SK-N-MC (cell line): ENCODE results near the gene FARP2.

Experiments used
- DNase-seq: peaks from one replicate; pipeline ENCODE4 v3.0.0-alpha.2; 2011; ENCODE audit warnings: low read depth, low spot score
- H3K27ac ChIP-seq: fragments of 200-600 bp; sonication (generic); 2 replicates; pipeline ENCODE4 v1.5.1; 2016; ENCODE audit warnings: mixed run types
- H3K36me3 ChIP-seq: fragments of 200-600 bp; sonication (generic); 2 replicates; pipeline ENCODE4 v1.6.1; 2017; ENCODE audit warnings: antibody characterized with exemption, low read length, mixed read lengths; ENCODE audit not compliant: insufficient read depth
- H3K4me3 ChIP-seq: fragments of 200-600 bp; sonication (generic); 2 replicates; pipeline ENCODE4 v1.5.1; 2016
- H3K9ac ChIP-seq: fragments of 200-600 bp; sonication (generic); 2 replicates; pipeline ENCODE4 v1.8.0; 2017; ENCODE audit warnings: mixed run types, mixed read lengths; ENCODE audit not compliant: insufficient read length
- H3K9me3 ChIP-seq: fragments of 200-600 bp; sonication (generic); 2 replicates; pipeline ENCODE4 v1.6.1; 2017; ENCODE audit warnings: low read depth, mild to moderate bottlenecking, antibody characterized with exemption, low read length, moderate library complexity, mixed read lengths
- EZH2 ChIP-seq: fragments of 200-600 bp; sonication (generic); IDR thresholded peaks from one replicate; pipeline ENCODE4 v1.6.1; 2017; ENCODE audit warnings: antibody characterized with exemption
- FOXP2 ChIP-seq: optimal IDR thresholded peaks from 2 replicates; pipeline ENCODE3; 2011; ENCODE audit warnings: mild to moderate bottlenecking, moderate library complexity; ENCODE audit not compliant: insufficient read depth; ENCODE audit errors: extremely low read length, control extremely low read depth
- POLR2AphosphoS5 ChIP-seq: IDR thresholded peaks from 2 replicates; pipeline ENCODE4 v1.6.1; 2012; ENCODE audit warnings: mild to moderate bottlenecking, low read depth, low read length, borderline replicate concordance

Gene FARP2

DNA sequence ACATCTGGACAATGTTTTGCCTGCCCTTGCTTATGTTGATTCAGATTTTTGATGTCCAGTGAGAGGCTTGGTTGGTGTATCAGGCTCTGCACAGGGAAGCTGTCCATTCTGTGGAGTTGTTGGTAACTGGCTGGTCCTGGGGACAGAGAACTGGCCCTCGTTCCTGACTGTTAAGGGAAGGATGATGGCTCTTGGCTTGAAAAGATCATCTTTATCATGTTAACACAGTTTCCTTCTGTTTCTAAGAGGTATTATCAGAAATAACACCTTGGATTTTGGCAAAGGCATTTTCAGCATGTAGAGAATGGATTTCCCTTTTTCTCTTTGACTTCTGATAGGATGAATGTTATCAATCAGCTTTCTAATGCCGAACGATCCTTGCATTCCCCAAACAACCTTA, 133.0 kb downstream of the FARP2 start:
- no peak for DNase-seq
- H3K27ac ChIP-seq: no peak overlapping the region
- H3K9ac ChIP-seq: no peak overlapping the region
- TF ChIP-seq FOXP2: no peak
- no peak for TF ChIP-seq POLR2AphosphoS5
- no peak for TF ChIP-seq EZH2
- H3K9me3 ChIP-seq: no peaks in the 10 kb centered on the region
- H3K36me3 ChIP-seq: no peaks in the 10 kb centered on the region; the same call in 1 of the 2 replicates
- H3K4me3 ChIP-seq: no peak overlapping the region

DNA sequence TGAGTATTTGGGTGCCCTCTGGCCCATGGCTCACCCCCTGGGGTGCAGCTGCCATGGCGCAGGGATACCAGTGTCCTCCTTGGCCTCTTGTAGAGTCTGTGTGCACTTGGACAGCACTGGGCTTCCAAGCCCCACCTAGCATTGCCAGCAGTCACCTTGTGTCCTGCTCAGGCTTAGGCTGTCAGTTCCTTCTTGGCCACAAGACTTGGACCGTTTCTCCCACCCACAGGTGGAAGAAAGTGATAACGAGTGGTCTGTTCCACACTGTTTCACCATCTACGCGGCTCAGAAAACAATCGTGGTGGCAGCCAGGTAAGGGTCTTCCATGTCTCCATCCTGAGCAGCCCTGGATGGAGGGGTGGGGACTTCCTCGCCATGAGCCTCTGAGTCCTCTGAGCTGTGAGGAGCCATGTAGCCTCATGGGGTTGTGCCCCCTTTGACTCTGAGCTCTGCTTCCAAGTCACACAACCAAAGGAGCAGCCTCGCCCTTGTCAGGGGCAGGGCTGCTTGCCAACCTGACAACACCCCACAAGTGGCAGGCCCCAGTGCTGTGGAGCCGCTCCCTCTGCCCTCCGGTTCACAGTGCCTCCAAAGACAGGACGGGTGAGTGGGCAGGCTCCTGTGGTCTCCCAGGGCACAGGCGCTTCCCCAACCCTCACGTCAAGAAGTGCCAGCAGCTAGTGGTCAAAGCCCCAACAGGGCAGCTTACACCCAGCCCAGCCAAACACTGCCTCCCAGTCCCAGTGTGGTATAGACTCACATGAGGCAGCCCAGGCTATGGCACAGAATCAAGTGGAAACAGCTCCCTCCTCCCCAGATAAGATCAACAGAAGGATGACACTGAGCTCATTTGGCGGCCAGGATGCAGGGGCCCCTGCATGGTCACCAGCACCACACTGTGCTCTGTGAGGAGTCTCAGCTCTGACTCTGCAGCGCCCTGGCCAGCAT, 133.9 kb downstream of the FARP2 start:
- no peak for DNase-seq
- TF ChIP-seq POLR2AphosphoS5: no peak
- TF ChIP-seq EZH2: no peak
- no peak for TF ChIP-seq FOXP2
- no peak overlapping the region for H3K4me3 ChIP-seq
- no peaks in the 10 kb centered on the region for H3K9me3 ChIP-seq
- no peaks in the 10 kb centered on the region; the same call in 1 of the 2 replicates for H3K36me3 ChIP-seq
- H3K27ac ChIP-seq: no peak overlapping the region
- no peak overlapping the region for H3K9ac ChIP-seq

DNA sequence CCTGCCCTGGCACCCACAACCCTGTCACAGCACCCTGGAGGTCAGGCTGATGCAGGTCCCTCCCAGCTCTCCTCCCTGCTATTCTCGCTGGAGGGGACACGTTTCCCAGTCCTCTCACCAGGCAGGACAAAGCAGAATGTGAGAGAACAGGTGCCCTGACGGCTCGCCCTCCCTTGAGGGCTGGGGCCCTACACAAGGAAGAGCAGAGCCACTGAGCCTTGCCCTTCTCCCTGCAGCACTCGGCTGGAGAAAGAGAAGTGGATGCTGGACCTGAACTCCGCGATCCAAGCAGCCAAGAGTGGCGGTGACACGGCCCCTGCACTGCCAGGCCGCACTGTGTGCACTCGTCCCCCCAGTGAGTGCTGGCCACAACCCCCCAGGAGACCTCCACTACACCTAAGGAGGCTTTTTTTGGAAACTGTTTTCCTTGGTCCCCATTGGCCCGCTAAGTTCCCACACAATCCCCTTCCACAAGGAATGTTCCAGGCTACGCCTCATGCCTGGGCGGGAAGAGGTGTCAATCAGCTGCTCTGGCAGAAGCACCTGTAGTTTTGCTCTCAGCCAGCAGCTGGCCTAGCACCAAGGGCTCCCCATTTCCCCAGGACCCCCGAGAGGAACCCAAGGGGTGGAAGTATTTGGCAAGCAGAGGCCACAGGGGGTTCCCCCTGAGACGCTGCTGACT, 134.9 kb downstream of the FARP2 start:
- no peak for DNase-seq
- peaks cover 6% of the 10 kb centered on the region; the same call in 1 of the 2 replicates for H3K36me3 ChIP-seq
- H3K9ac ChIP-seq: no peak overlapping the region
- no peak for TF ChIP-seq POLR2AphosphoS5
- TF ChIP-seq EZH2: no peak
- no peak for TF ChIP-seq FOXP2
- H3K9me3 ChIP-seq: no peaks in the 10 kb centered on the region
- H3K27ac ChIP-seq: no peak overlapping the region
- no peak overlapping the region for H3K4me3 ChIP-seq

DNA sequence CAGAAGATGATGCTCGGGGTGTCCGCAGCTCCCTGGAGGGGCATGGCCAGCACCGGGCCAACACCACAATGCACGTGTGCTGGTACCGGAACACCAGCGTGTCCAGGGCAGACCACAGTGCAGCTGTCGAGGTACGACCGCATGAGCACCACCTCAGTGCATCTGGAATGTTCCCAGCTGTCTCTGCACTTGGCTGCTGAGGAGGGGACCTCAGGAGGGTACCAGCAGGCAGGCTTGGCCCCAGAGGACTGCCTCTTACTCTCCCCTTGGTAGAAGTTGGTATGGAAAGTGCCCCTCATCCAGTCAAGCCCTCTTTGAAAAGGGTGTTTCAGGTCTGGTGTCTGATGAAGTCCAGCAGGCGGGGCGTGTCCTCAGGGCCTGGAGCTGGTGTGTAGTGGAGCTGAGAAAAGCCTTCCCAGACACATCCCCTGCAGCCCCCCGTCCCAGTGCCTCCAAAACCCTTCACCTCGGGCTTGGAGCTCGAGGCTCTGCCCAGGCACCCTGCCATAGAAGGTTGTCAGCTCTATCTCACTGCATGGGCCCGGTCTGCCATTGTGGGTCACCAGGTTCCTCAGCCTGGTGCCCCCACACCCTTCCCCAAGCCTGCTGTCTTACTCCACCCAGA, 135.6 kb downstream of the FARP2 start:
- Histone ChIP-seq H3K27ac (no peak overlapping the region), H3K9ac (no peak overlapping the region), H3K36me3 (peaks cover 13% of the 10 kb centered on the region; the same call in 1 of the 2 replicates), H3K4me3 (no peak overlapping the region), H3K9me3 (no peaks in the 10 kb centered on the region)
- DNase-seq: no peak
- peak; percentile 28; the same call in 1 of the 2 replicates for TF ChIP-seq POLR2AphosphoS5
- no peak for TF ChIP-seq EZH2

DNA sequence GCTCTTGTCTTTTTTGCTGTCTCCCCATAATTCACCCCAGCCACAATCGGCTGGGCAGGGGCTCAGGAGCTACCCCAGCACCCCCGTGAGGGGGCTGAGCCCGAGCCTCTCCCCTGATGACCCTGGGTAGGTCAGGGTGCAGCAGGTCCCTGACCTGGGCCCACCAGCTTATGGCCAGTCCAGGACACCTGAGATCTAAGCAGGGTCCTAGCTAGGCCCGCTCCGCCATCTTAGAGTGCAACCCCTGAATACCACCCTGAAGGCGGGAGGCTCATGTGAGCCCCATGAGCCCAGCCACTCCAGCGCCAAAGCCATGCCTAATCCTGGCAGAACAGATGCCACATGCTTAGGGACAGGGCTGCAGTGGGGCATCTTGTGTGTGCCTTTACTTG, 136.1 kb downstream of the FARP2 start:
- TF ChIP-seq FOXP2: no peak
- TF ChIP-seq EZH2: no peak
- no peak; the same call in 1 of the 2 replicates for TF ChIP-seq POLR2AphosphoS5
- no peak overlapping the region for H3K4me3 ChIP-seq
- H3K9me3 ChIP-seq: no peaks in the 10 kb centered on the region
- no peak for DNase-seq
- H3K27ac ChIP-seq: no peak overlapping the region
- H3K9ac ChIP-seq: no peak overlapping the region
- H3K36me3 ChIP-seq: peaks cover 14% of the 10 kb centered on the region; the same call in 1 of the 2 replicates

DNA sequence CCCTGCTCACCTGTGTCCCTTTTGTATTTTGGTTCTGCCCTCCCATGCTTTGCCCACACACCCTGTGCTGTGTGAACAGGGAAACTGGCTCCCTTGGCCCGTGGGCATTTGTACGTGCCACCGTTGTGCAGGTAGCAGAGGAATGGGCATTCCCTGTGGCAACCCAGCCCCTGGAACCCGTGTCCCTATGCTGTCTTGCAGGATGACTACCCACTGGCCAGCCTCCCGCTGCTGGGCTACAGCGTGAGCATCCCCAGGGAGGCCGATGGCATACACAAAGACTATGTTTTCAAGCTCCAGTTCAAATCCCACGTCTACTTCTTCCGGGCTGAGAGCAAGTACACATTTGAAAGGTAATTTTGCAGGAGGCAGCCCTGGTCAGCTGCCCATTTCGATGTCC, 137.0 kb downstream of the FARP2 start:
- Histone ChIP-seq H3K36me3 (peaks cover 14% of the 10 kb centered on the region; the same call in 1 of the 2 replicates), H3K9me3 (no peaks in the 10 kb centered on the region), H3K27ac (no peak overlapping the region), H3K4me3 (no peak overlapping the region), H3K9ac (no peak overlapping the region)
- TF ChIP-seq EZH2 (no peak), POLR2AphosphoS5 (no peak), FOXP2 (no peak)
- no peak for DNase-seq

DNA sequence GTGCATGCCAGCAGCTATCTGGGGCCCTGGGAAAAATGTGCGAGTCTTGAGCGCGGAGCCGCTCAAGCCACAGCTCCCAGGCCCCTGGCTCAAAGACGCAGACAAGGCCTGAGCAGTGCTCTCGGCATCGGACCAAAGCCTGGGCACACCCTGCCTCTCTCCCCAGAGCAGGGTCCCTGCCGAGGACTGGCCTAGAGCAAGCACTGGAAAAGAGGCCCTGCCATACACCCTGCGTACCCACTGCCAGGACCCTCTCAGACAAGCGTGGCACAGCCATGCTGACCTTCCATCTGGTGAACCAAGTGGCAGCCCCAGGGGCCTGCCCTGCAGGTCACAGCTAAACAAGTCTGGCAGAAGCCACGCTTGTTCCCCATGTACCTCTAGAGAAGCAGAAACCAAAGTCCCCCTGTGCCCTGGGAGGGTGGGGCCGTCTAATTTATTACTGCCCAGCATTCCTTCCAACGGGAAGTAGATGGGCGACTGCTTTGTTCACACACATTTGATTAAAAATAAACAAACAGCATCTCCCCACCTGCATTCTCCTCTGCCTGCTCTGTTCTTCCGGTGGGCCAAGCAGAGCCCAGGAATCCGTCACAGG, 138.3 kb downstream of the FARP2 start:
- no peak overlapping the region for H3K4me3 ChIP-seq
- H3K36me3 ChIP-seq: peaks cover 17% of the 10 kb centered on the region; the same call in 1 of the 2 replicates
- H3K9ac ChIP-seq: no peak overlapping the region
- no peak for DNase-seq
- H3K9me3 ChIP-seq: no peaks in the 10 kb centered on the region
- no peak overlapping the region for H3K27ac ChIP-seq
- TF ChIP-seq FOXP2 (no peak), EZH2 (no peak), POLR2AphosphoS5 (no peak)
